Glomerular endothelial cell (primary cell): ENCODE data around the gene ULBP2. TPM values are rescaled to one million over a fixed set of nuclear protein-coding genes. Genes with fewer than 3 reads are reported as not detected.
"Not testable (repeated sequence)": the region's sequence is repeated elsewhere in the genome, so short reads cannot be mapped to it uniquely, and the experiment has no call there.

Experiments used
- DNase-seq: peaks from one replicate; pipeline ENCODE4 v3.0.0-alpha.2; 2011; ENCODE audit warnings: low read depth, low spot score; ENCODE audit errors: extremely low read depth
- total RNA-seq: library from RNA; depleted of rRNA; stranded (reverse); fragments of >200 nt; gene quantifications from 2 replicates; pipeline ENCODE4 v1.2.3, GENCODE V29; 2015

ULBP2 gene
- total RNA-seq, 1 donor from 2014 or later = 19.0 TPM

DNA sequence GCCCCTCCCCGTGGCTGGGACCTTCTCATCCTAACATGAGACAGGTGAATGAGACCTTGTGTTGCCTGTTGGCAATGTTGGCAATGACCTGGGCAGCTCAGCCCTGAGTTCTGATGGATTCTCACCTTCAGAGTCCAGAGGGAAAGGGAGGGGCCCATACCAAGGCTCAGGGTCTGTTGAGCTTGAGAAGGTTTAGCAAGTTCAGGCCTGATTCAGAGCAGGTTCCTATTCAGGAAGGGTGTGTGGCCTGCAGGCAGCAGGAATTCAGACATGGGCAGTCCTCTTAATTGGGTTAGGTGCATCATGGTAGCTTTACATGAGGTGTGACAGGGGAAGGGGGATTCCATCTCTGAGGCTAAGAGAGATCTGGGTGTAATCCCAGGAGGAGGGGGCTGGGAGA, 5.7 kb downstream of the ULBP2 start:
- DNase-seq = not testable (repeated sequence)

DNA sequence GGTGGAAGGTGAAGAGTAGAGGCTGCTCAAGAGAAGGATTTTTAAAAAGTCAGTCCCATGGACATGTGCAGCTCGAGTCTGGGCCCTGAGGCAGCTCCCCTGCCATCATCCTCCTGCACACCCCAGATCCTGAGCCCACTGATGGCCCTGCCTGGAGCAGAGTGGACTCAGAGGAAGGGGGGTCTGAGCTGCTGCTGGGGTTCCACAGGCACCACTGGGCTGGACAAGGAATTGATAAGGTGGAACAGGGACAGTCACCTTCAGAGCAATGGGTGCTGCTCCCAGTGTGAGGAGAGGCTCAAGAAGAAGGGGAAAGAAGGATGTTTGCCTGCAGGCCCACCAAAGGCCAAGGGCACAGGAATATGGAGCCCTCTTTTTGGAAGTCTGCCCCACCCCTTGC, 6.2 kb downstream of the ULBP2 start:
- no peak for DNase-seq

- no peak for DNase-seq
These were observed 6.8 kb downstream of the ULBP2 start for GRCh38 chr6:149948616-149949015.

GRCh38 chr6:149950423-149950822, 8.6 kb downstream of the ULBP2 start:
- no peak for DNase-seq

- no peak for DNase-seq
These were observed 9.3 kb downstream of the ULBP2 start for GRCh38 chr6:149951096-149951495.

DNA sequence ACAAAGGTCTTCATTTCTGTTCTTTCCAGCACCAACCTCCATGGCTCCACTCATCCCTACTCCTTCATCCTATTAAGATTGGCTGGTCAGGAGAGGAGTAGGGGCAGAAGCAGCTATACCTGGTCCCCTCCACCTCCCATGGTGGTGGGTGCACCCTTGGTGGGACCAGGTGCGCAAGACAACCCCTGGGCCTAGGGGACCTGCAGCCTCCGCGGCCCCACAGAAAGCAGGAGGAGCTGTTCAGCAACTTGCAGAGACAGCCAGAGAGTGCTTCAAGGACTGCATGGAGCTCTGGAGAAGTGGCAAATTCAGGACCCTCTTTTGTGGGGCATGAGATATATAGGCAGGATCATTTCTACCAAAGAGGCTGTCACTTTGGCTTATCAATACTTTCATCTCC, 9.8 kb downstream of the ULBP2 start:
- DNase-seq = no peak

DNA sequence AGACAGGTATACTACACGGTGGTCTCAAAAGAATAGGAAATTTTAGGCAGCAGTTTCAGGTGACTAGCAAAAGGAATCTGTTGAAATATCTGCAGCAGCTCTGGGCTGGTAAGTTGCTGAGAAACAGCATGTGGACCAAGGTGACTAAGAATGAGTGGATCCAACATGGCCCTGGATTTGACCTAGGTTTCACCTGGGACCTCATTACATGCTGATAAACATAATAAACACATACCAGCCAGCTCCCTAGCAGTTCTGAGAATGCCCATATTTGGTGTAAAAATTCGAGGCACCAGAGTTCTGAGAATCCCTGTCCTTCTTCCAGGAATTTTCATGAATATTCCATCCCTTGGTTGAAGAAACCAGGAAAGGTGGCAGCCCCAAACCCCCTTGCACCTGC, 11.6 kb downstream of the ULBP2 start:
- DNase-seq = not testable (repeated sequence)

- DNase-seq = not testable (repeated sequence)
These were observed 12.1 kb downstream of the ULBP2 start for GRCh38 chr6:149953934-149954327.

DNA sequence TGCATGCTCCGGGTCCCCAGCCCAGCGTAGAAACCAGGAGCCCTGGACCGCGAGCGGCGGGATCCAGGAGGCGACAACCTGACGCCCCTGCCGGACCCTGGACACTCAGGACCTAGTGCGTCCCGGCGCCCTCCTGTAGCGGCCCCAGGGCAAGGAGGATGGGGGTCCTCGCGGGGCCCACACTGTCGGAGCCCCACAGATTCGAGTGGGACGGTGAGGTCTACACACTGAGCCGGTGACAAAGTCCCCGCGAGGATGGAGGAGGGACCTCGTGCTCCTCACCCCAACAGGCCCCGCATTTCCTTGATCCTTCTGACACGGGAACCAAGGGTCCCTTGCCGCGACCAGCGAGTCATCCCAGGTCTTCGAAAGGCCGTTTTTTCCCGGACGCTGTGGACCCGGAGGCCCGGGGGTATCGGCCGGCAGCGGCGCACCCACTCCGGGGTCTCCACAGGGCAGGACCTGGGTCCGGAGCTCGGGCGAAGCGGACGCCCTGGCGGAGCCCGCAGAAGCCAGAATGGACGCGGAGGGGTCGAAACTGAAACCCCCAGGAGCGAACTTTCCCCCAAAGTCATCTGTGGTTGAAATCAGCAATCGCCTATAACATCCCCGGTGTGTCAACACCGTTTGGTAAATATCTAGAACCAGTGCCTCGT, 12.6 kb downstream of the ULBP2 start:
- not testable (repeated sequence) for DNase-seq

DNA sequence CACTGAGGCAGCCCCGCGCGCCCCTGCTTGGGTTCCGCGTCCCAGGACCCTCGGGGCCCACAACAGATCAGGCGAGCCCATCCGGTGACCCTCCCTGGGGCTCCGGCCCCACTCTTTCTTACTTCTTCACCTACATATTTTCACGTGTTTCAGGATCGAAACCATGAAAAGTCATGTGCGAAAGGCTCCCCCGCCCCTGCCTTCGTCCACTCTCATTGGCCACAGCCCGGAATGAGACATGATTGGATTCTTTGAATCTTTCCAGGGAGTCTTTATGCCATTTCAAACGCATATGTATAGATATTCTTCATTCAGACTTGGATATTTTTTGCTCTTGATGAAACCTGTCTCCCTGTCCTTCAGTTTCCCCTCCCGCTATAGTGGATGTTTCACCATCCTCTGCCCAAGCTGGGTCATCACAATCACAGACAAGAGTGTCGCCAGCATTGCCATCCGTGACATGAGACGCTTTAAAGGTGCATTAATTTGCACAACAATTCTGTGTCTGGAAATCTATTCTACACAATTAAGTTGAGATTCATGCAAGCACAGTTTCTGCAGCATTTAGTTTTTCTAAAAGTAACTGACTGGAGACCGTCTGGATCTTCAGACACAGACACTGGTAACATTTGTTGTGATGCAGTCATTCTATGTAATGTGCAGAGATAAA, 13.3 kb downstream of the ULBP2 start:
- not testable (repeated sequence) for DNase-seq

DNA sequence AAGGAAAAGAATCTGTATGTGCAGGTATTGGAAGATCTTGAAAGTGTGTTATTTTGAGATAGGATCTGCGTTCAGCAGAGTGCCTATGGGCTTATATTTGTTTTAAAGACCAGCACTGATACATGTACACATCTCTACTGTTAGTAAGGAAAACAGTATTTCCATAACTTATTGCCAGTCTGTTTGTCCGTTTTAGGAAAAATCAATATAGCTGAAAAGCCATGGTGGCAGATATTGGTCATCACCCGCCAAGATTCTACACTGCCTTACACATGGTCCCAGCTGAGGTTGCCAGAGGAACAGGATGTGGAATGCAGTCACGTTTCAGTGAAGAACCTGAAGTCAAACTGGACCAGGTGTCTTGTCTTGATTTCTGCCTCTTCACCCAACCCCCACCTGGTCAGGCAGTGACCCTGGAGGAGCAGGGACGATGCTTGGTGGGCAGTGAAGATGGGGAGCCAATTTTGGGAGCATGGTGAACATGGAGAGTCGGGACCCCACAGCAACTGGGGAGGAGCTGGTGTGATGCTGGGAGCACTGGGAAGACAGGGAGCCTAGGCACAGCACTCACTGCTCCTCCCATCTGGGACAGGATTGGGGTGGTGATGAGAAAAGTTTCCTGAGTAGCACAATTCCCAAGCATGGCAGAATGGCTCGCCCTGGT, 14.0 kb downstream of the ULBP2 start:
- DNase-seq = not testable (repeated sequence)

DNA sequence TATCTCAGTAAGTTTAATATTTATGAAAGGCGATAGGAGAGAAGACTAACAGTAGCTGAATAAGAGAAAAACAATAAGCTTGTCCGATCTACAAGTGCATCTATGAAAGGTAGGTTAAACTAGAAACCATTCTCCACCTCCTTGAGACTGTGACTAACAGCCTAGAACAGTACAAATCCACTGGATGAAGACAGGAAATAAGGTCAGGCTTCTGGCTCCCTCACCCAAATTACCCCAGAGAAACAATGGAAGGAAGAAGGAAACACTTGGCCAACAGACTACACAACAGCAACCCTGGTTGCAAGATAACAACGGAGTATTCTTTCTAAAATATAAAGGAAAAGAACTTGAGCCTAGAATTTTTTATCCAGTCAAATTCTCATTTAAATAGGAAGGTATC, 16.3 kb downstream of the ULBP2 start:
- DNase-seq = not testable (repeated sequence)

DNA sequence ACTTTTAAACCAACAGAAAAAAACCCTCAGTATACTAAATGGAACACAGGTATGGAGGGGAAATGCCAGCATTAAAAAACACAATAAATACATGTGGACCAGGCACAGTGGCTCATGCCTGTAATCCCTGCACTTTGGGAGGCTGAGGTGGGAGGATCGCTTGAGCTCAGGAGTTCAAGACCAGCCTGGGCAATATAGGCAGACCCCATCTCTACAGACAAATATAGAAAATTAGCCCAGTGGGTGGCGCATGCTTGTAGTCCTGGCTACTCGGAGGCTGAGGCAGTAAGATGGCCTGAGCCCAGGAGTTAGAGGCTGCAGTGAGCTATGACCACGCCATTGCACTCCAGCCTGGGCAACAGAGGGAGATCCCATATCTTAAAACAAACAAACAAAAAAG, 18.0 kb downstream of the ULBP2 start:
- not testable (repeated sequence) for DNase-seq

- DNase-seq = no peak
These were observed 18.7 kb downstream of the ULBP2 start for GRCh38 chr6:149960488-149960887.

DNA sequence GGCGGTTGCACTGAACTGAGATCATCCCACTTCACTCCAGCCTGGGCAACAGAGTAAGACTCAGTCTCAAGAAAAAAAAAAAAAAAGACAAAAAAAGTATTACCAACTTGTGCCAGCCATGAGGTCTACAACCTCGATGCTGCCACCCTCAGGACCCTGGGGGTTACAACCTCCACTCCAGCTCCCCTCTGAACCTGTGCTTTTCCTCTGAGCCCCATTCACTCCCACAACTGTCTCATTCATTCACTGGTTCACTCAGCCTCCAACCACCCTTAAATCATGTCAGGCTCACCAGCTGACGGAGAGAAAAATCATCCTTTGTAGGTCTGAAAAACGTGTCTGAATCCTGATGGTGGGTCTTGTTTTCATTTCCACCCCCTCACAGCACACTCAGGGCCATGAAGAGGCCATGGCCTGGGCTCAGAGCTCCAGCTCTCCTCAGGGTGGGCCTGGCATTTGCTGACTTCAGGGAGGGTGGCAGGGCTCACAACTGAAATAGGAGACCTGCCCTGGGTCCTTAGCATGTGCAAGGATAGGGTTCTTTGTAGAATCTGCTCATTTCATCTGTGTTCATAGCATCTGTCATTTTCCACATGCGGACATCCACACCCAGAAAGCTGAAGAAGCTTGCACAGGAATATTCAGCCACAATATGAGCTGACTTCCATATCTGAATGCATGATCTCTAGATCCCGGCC, 20.1 kb downstream of the ULBP2 start:
- DNase-seq = no peak

DNA sequence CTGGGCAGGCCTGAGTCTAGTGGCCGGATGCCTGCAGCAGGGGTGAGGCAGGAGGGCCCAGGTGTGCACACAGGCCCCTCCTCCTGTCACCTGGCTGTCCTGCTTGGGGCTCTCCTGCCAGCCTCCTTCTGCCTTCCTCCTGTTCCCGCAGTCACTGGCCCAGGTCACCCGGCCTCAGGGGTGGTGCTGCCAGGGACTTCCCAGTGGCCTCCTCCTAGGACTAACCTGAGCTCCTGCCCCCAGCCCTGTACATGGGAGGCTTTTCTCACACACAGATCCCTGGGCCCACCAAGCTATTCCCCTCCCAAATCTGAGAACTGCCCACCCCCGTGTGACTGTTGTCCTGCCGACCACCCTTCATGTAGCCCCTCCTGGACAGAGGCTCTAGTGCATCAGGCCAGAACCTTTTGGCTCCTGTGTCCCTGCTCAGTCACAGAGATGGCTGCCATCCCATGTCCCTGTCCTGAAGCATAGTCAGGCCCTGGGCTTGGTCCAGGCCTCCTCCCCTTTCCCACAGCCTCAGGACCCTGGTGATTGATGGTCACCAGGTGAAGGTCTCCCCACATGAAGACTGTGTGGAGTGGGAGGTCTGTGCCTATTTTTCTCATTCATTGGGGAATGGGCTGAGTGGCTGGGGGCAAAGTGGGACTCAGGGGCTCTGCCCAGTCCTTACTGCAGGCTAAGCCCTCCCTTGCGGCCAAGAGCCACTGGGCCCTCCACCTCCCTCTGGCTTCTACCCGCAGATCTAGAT, 20.8 kb downstream of the ULBP2 start:
- DNase-seq = no peak

DNA sequence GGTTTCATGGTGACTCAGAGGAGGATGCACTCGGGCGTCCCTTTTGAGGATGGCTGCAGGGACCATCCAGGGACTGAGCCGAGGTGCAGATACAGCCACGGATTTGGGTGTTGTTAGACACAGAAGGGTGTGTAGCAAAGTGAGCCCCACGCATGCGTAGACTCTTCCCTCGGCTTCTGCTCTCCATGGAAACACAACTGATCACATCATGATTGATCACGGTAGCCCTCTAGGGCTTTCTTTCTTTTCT, 21.3 kb downstream of the ULBP2 start:
- no peak for DNase-seq

DNA sequence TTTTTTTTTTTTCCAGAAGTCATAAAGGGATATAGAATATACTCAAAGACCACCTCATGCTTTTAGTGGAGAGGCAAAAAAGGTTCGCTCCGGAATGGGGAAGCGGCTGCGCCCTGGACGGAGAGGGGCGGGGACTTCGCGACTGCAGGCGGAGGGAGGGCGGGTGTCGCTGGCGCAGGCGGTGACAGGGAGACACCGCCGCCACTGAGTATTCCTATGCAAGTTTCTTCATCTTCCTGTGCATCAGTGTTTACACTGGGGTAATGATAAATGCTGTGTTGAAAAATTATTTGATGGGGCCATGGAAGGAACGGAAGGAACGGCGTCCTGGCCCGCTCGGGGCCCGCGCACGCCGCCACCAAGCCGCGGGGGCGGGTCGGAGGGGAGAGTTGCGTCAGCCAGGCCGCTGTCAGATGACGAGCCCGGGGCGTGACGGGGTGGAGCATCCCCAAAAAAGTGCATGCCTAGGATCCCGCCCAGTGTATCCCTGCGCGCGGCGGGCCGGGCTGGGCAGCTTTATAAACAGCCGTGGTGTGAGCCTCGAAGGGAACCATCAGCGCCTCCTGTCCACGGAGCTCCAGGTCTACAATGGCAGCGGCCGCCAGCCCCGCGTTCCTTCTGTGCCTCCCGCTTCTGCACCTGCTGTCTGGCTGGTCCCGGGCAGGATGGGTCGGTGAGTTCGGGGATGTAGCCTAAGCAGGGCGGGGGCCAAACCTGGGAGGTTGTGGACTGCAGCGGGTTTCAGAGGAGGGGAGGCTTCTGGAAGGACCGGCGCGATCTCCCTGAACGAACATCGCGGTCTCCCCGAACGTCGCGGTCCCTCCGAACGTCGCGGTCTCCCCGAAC, 21.9 kb downstream of the ULBP2 start, which contains the start of gene ULBP1:
Gene ULBP1, plus strand, starts transcription at position 482 of the 846 bp plus-strand sequence. Its CDS starts 107 bp downstream, at position 589.
- DNase-seq = no peak

GRCh38 chr6:149964308-149965193, 22.7 kb downstream of the ULBP2 start:
- DNase-seq = no peak
